ENCODE measurements around the gene EYS. TPM values are rescaled to one million over a fixed set of nuclear protein-coding genes. Genes with fewer than 3 reads are reported as not detected.
"Not testable (repeated sequence)": the region's sequence is repeated elsewhere in the genome, so short reads cannot be mapped to it uniquely, and the experiment has no call there.

EYS gene
- total RNA-seq, 4 donors from 2014 or later: 0.15 TPM; not detected in 3

- no peak overlapping the region for H3K27ac ChIP-seq
- H3K27me3 ChIP-seq: no peaks in the 10 kb centered on the region
- WGBS, 2 donors (ENCODE audit: low coverage in 1 of 2): 47 to 48% methylated on average over 2 of the region's 2 CpGs
- no peaks in the 10 kb centered on the region for H3K36me3 ChIP-seq
- H3K4me3 ChIP-seq: no peak overlapping the region
- peak in 1 of 4 experiments; percentile 22 for TF ChIP-seq CTCF (IDR thresholded peaks at IDR 0.05)
- no peak for TF ChIP-seq POLR2A (IDR thresholded peaks at IDR 0.05)
- H3K4me1 ChIP-seq: peaks cover 0 to 4% (median 0%) of the 10 kb centered on the region in 3 donors
- H3K9me3 ChIP-seq: no peaks in the 10 kb centered on the region
- ATAC-seq: no peak
These were observed 1904.3 kb downstream of the EYS start for GRCh38 chr6:63802606-63803206.

GRCh38 chr6:63800386-63800785, 1906.6 kb downstream of the EYS start:
- not testable (repeated sequence) for H3K36me3 ChIP-seq, H3K9me3 ChIP-seq, H3K27me3 ChIP-seq, ATAC-seq, H3K4me3 ChIP-seq, H3K27ac ChIP-seq, H3K4me1 ChIP-seq
- WGBS, 2 donors (ENCODE audit: low coverage in 1 of 2): 76 to 87% methylated on average over 2 to 4 of the region's 7 CpGs

- no peaks in the 10 kb centered on the region for H3K9me3 ChIP-seq
- H3K27me3 ChIP-seq: no peaks in the 10 kb centered on the region
- no peaks in the 10 kb centered on the region for H3K4me1 ChIP-seq
- no peak overlapping the region for H3K4me3 ChIP-seq
- TF ChIP-seq POLR2AphosphoS5 (IDR thresholded peaks at IDR 0.05) (no peak), CTCF (IDR thresholded peaks at IDR 0.05) (no peak), POLR2A (IDR thresholded peaks at IDR 0.05) (no peak), EP300 (IDR thresholded peaks at IDR 0.05) (no peak)
- no peak overlapping the region for H3K27ac ChIP-seq
- no peaks in the 10 kb centered on the region for H3K36me3 ChIP-seq
- whole genome bisulfite sequencing, 2 donors (ENCODE audit: low coverage in 1 of 2): 74 to 75% methylated on average over 9 of the region's 9 CpGs
- no peak for ATAC-seq
These were observed 1907.2 kb downstream of the EYS start for GRCh38 chr6:63799813-63800212.

- TF ChIP-seq POLR2AphosphoS5 (IDR thresholded peaks at IDR 0.05): no peak
- no peak overlapping the region for H3K4me3 ChIP-seq
- no peaks in the 10 kb centered on the region for H3K4me1 ChIP-seq
- no peaks in the 10 kb centered on the region for H3K27me3 ChIP-seq
- WGBS, 2 donors (ENCODE audit: low coverage in 1 of 2): 93% methylated on average over 1 of the region's 1 CpG; no CpG with 5 or more reads in 1 of the 2 donors
- no peak for ATAC-seq
- no peaks in the 10 kb centered on the region for H3K36me3 ChIP-seq
- H3K9me3 ChIP-seq: no peaks in the 10 kb centered on the region
- no peak overlapping the region for H3K27ac ChIP-seq
These were observed 1907.7 kb downstream of the EYS start for GRCh38 chr6:63799313-63799712.

- no peak for ATAC-seq
- no peak overlapping the region for H3K4me3 ChIP-seq
- H3K36me3 ChIP-seq: no peaks in the 10 kb centered on the region
- H3K4me1 ChIP-seq: no peaks in the 10 kb centered on the region
- no peaks in the 10 kb centered on the region for H3K9me3 ChIP-seq
- TF ChIP-seq CTCF (IDR thresholded peaks at IDR 0.05): no peak
- H3K27ac ChIP-seq: no peak overlapping the region
- H3K27me3 ChIP-seq: no peaks in the 10 kb centered on the region
These were observed 1908.6 kb downstream of the EYS start for GRCh38 chr6:63798378-63798777.

GRCh38 chr6:63797721-63798120, 1909.3 kb downstream of the EYS start:
- no peak overlapping the region for H3K27ac ChIP-seq
- no peak for TF ChIP-seq POLR2A (IDR thresholded peaks at IDR 0.05)
- no peak for TF ChIP-seq EP300 (IDR thresholded peaks at IDR 0.05)
- no peak for TF ChIP-seq POLR2AphosphoS5 (IDR thresholded peaks at IDR 0.05)
- TF ChIP-seq CTCF (IDR thresholded peaks at IDR 0.05): no peak
- no peaks in the 10 kb centered on the region for H3K36me3 ChIP-seq
- H3K27me3 ChIP-seq: no peaks in the 10 kb centered on the region
- no peak overlapping the region for H3K4me3 ChIP-seq
- H3K4me1 ChIP-seq: no peaks in the 10 kb centered on the region
- no peak for ATAC-seq
- no peaks in the 10 kb centered on the region for H3K9me3 ChIP-seq

Measured in gastroesophageal sphincter (tissue), 4 donors.